Tibial nerve (tissue), 4 donors: Measurements from ENCODE around the gene PPCDC.

Experiments
- EP300 ChIP-seq, 2 donors: sonication (generic); formaldehyde crosslinking; IDR thresholded peaks; one replicate each; pipeline ENCODE4 v1.6.1; 2017; ENCODE audit warnings: antibody characterized with exemption in 2 of 2, mild to moderate bottlenecking in 1 of 2
- TF ChIP-seq, protein P1 (sequence below), 5 experiments: fragments of 200-600 bp in 3 of 5; fragments of 450-650 bp in 2 of 5; sonication (generic) in 3 of 5; IDR thresholded peaks; one replicate each; pipeline ENCODE4 v1.5.1; 2016 to 2019; ENCODE audit warnings: antibody characterized with exemption in 5 of 5, mild to moderate bottlenecking in 3 of 5, moderate library complexity in 2 of 5

- TF ChIP-seq EP300 (IDR thresholded peaks at IDR 0.05): no peak
- TF ChIP-seq, protein P1, sequence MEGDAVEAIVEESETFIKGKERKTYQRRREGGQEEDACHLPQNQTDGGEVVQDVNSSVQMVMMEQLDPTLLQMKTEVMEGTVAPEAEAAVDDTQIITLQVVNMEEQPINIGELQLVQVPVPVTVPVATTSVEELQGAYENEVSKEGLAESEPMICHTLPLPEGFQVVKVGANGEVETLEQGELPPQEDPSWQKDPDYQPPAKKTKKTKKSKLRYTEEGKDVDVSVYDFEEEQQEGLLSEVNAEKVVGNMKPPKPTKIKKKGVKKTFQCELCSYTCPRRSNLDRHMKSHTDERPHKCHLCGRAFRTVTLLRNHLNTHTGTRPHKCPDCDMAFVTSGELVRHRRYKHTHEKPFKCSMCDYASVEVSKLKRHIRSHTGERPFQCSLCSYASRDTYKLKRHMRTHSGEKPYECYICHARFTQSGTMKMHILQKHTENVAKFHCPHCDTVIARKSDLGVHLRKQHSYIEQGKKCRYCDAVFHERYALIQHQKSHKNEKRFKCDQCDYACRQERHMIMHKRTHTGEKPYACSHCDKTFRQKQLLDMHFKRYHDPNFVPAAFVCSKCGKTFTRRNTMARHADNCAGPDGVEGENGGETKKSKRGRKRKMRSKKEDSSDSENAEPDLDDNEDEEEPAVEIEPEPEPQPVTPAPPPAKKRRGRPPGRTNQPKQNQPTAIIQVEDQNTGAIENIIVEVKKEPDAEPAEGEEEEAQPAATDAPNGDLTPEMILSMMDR (IDR thresholded peaks at IDR 0.05): no peak
Measured at GRCh38 chr15:75033809-75034208, 10.4 kb downstream of the PPCDC start.
